Measurements from ENCODE around the gene ATP6AP1.

ATP6AP1 gene

GRCh38 chrX:154430916-154431315 is 2.4 kb downstream of the ATP6AP1 start:
- no peak for DNase-seq

- no peak for DNase-seq
These were observed 2.9 kb downstream of the ATP6AP1 start for GRCh38 chrX:154431341-154431740.

GRCh38 chrX:154432210-154432609 is 3.7 kb downstream of the ATP6AP1 start:
- DNase-seq, result no peak

- DNase-seq, result no peak
These were observed 5.1 kb downstream of the ATP6AP1 start for GRCh38 chrX:154433605-154434004.

GRCh38 chrX:154434394-154435168 is 6.1 kb downstream of the ATP6AP1 start:
- DNase-seq, result no peak

DNA sequence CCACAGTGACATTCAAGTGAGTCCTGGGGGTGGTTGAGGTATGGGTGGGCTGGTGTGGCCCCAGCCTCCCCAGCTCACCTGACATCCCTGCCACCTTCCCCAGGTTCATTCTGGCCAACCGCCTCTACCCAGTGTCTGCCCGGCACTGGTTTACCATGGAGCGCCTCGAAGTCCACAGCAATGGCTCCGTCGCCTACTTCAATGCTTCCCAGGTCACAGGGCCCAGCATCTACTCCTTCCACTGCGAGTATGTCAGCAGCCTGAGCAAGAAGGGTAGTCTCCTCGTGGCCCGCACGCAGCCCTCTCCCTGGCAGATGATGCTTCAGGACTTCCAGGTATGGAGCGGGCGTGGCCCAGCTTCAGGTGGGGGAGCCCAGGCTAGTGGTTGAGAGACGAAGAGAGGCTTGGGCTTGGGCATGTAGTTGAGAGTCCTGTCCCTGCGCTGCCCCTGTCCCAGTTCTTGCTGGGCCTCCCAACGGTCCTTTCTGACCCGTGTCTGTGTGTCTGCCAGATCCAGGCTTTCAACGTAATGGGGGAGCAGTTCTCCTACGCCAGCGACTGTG is 6.8 kb downstream of the ATP6AP1 start:
- DNase-seq, result no peak

DNA sequence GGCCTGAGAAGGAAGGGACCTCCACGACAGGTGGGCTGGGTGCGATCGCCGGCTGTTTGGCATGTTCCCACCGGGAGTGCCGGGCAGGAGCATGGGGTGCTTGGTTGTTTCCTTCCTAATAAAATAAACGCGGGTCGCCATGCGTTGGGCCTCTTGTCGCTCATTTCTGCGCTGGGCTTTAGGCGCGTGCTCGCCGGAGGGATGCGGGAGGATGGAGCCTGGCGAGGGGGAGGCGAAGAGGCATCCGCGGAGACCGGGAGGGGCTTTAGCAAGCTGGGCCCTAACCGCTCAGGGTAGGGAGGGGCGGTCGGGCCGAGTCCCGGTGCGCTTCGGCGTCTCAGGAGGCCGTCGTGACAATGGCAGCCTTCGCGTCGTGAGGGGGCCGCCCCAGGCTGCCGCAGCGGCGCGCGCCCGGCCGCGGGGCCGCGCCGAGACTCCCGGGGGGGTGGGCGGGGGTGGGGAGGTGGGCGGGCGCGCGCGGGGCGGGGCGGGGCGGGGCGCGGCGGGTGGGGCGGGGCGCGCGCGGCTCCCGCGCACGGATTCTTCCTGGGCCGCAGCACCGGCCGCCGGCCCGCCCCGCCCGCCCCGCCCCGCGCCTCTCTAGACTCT is 8.0 kb downstream of the ATP6AP1 start:
- DNase-seq, result no peak

DNA sequence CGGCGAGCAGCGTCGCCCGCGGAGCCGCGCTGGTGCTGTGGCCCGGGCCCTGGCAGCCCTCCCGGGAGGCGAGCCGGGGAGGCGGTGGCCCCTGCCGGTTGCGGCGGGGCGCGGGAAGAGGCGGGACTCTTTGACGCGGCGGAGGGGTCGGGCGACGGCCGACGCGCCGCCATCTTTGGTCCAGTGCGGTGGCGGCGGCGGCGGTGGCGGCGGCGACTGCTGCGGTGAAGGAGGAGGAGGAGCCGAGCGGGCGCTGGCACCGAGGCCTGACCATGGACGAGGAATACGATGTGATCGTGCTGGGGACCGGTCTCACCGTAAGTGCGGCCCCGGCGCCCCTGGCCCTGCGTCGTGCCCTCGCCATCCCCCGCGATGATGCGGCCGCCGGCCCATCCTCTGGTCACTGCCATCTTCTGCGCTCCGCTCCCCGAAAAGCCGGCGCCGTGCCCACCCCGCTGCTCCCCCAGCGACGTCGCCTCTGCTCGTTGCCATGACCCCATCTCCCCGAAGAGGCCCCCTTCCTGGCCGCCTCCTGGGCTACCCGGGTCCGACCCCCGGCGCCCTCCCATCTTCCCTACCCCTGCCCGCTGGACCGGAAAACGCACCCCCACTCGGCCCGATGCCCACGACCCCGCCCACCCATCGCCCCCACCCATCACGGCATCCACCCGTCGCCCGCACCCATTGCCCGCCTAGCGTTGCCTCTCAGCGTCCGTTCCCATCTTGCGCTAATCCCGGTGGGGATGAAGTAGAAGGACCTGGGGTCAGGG is 8.7 kb downstream of the ATP6AP1 start, which contains the start of gene GDI1:
TSS of gene GDI1 (plus strand) at position 172 of the 770 bp plus-strand sequence. CDS start at position 273, 101 bp downstream.
- DNase-seq, result no peak

GRCh38 chrX:154437971-154438893 is 9.8 kb downstream of the ATP6AP1 start:
- no peak for DNase-seq

DNA sequence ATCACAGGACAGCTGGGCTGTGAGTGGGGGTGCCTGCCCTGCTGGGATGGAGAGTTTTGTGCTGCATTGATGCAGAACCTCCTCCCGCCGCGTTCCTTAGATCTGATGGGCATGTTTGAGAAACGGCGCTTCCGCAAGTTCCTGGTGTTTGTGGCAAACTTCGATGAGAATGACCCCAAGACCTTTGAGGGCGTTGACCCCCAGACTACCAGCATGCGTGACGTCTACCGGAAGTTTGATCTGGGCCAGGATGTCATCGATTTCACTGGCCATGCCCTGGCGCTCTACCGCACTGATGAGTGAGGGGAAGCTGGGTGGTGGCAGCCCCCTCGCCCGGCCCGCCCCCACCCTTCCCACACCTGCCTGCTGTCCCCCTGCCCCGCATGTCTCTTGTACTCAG is 11.4 kb downstream of the ATP6AP1 start:
- no peak for DNase-seq

DNA sequence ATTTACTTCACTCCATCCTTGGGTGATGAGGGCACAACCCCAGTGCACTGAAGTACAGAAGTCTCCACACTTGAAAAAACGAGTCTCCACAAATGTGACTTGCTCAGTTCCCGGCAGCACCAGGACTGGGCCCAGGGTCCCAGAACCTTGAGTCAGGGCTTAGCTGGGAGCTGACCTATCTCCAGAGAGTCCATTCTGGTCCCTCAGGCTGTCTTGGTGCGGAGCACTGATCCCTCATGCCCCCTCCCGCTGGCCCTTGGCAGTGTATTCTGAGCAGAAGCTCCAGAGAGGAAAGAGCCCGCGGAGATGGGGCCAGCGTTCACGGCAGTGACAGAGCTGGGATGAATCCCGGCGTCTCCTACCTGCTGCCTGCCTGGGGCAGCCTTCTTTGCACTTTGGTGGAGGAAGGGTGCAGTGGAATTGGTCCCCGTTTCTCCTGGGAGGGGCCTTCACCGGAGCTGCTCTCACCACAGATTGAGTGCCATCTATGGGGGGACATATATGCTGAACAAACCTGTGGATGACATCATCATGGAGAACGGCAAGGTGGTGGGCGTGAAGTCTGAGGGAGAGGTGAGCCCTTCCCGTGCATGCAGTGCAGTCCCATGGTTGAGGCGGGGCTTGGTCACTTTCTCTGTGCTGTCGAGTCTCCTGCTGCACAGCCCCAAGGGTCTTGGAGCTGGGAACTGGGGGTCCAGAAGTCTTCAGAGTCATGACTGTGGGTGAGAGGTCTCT is 12.3 kb downstream of the ATP6AP1 start:
- DNase-seq, result no peak

DNA sequence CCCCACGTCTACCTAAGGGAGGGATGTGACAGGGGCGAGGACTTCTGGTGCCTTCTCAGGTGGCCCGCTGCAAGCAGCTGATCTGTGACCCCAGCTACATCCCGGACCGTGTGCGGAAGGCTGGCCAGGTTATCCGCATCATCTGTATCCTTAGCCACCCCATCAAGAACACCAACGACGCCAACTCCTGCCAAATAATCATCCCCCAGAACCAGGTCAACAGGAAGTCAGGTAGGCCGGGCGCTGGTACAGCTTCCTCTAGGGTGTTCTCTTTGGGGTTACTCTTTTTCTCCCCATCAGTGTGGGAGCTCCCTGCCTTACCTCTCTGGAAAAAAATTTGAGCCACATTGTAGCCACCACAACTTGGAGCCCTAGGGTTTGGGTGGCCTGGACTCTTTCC is 13.1 kb downstream of the ATP6AP1 start:
- no peak for DNase-seq

DNA sequence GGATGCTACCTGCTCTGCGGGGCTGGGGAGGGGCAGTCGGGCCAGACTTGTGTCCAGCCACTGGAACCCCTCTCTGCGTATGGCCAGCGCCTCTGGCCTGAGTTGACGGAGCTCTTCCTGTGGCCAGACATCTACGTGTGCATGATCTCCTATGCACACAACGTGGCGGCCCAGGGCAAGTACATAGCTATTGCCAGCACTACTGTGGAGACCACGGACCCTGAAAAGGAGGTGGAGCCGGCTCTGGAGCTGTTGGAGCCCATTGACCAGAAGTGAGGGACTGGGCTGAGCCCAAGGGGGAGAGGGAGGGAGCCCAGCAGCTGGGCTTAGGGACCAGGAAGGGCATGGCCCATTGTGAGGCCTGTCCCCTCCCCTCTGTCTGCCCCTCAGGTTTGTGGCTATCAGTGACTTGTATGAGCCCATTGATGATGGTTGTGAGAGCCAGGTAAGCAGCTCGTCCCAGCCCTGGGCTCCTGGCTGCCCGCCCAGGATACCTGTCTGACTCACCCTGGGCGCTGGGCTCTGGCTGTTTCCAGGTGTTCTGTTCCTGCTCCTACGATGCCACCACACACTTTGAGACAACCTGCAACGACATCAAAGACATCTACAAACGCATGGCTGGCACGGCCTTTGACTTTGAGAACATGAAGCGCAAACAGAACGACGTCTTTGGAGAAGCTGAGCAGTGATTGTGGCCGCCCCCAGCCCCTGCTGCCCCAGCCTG is 13.7 kb downstream of the ATP6AP1 start:
- no peak for DNase-seq

DNA sequence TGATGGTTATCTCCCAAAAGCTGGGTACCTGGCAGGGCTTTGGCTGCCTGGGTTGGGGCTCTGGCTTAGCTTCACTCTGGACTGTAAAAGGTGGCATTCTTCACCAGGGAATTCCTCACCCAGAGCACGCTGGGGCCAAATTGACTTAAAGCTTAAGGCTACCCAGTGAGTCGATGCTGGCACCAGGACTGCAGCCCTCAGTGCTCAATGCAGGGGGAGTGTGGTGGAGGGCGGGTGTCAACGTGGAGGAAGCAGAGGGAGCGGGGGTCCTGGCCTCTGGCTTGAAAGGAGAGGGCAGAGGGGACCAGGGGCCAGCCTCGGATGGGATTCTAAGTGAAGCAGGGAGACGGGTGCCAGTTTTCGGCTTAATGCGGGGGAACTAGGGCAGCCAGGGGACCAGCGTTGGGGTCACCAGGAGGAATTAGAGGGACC is 15.0 kb downstream of the ATP6AP1 start:
- no peak for DNase-seq

GRCh38 chrX:154443992-154444754 is 15.7 kb downstream of the ATP6AP1 start, which contains the start of gene FAM50A:
Gene FAM50A (plus strand): TSS chrX:154444141. CDS start chrX:154444236, 95 bp downstream.
- no peak for DNase-seq

- no peak for DNase-seq
These were observed 16.3 kb downstream of the ATP6AP1 start for GRCh38 chrX:154444755-154445246.

DNA sequence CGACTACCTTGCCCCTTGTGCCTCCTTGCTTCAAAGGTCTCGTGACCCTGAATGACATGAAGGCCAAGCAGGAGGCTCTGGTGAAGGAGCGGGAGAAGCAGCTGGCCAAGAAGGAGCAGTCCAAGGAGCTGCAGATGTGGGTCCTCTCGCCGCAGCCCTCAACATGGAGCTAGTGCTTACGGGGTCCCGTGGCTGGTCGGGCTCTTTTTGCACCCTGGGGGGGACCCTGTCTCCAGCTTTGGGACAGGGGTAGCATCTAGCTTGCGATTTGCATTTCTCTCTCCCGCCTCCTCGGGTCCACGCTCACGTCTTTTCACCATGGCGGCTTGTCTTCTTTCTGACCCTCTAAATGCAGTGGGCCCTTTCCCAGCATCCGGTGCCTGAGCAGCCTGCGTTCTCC is 17.3 kb downstream of the ATP6AP1 start:
- no peak for DNase-seq

- DNase-seq, result no peak
These were observed 18.0 kb downstream of the ATP6AP1 start for GRCh38 chrX:154446430-154446829.

DNA sequence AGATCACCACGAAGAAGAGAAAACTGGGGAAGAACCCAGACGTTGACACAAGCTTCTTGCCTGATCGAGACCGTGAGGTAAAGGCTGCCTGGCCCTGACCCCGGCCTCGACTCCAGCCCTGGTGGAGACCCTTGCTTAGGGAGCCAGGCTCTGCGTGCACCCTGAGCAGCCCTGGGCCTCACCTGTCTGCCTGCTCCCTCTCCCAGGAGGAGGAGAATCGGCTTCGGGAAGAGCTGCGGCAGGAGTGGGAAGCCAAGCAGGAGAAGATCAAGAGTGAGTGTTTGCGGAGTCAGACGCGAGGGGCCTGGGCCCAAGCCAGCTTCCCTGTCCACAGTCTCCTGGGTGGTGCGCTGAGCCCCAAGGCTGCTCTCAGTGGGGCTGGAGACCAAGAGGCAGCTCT is 20.0 kb downstream of the ATP6AP1 start:
- DNase-seq, result no peak

- DNase-seq, result no peak
These were observed 21.1 kb downstream of the ATP6AP1 start for GRCh38 chrX:154449618-154450017.

Data from NCI-H446 treated with DMSO at 0.1 percent for 48 hours (cell line).